Measurements from ENCODE around the gene NCBP2L. TPM values are rescaled to one million over a fixed set of nuclear protein-coding genes. Genes with fewer than 3 reads are reported as not detected.

The NCBP2L gene
- polyA plus RNA-seq, 1 donor (not counting 4 experiments of a cell fraction or from before 2014, with no cell fraction given) = not detected

DNA sequence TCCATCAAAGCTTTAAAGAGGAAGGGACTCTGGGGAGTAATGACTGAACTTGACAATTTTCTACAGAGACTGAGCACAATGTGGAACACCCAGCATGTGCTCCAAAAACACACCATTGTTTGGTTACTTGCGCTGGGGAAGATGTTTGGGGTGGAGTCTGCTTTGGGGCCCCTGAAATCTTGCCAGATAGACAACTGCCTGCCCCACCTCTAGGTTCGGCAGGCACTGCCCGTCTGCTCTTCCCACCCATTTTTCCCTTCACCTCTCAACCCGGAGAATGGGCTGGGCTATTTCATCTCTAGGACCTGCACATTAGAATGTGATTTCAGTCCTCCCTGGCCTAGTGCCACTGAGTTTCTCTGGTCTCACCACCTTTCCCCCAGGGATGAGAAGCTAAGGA is 43.8 kb upstream of the NCBP2L start:
- H3K9me3 ChIP-seq (ENCODE audit: control insufficient read depth, low read depth, low read length) = no peaks in the 10 kb centered on the region
- H3K4me2 ChIP-seq (ENCODE audit: control insufficient read depth, extremely low read depth, insufficient read depth, low read depth, low read length) = no peak overlapping the region
- no peaks in the 10 kb centered on the region for H3K9me1 ChIP-seq (ENCODE audit: control insufficient read depth, extremely low read depth, insufficient read depth, low read length)
- H3K36me3 ChIP-seq (ENCODE audit: control insufficient read depth in 2 of 2, extremely low read depth in 1 of 2, insufficient read depth in 2 of 2, low read length in 2 of 2) = no peaks in the 10 kb centered on the region
- FAIRE-seq (no peak), DNase-seq (ENCODE audit: low read depth, low spot score) (no peak)
- peaks cover 13% of the 10 kb centered on the region for H3K4me1 ChIP-seq (ENCODE audit: control insufficient read depth, extremely low read depth, insufficient read depth, low read length)
- TF ChIP-seq EZH2 (IDR thresholded peaks at IDR 0.05; ENCODE audit: low read length) (no peak), CTCF (optimal IDR thresholded peaks at IDR 0.05 in 1 of 3, IDR thresholded peaks at IDR 0.05 in 1 of 3, conservative IDR thresholded peaks at IDR 0.05 in 1 of 3; ENCODE audit: extremely low read depth in 1 of 3, insufficient read depth in 2 of 3, low read length in 3 of 3) (no peak)
- H3K27me3 ChIP-seq (ENCODE audit: control insufficient read depth, extremely low read depth, insufficient read depth, low read length) = no peaks in the 10 kb centered on the region
- H2AFZ ChIP-seq (ENCODE audit: control insufficient read depth, low read length) = no peak overlapping the region
- H3K79me2 ChIP-seq (ENCODE audit: control insufficient read depth, insufficient read depth, low read length) = no peaks in the 10 kb centered on the region
- dilution Hi-C loops (cut with MboI; ENCODE audit: extremely low pct_ligation_motif_present, low sequenced_read_pairs) = no loop called here
- no peak overlapping the region for H3K9ac ChIP-seq (ENCODE audit: control insufficient read depth, extremely low read depth, insufficient read depth, low read length)
- H3K27ac ChIP-seq (ENCODE audit: control insufficient read depth, insufficient read depth, low read length) = no peak overlapping the region
- no peak overlapping the region for H3K4me3 ChIP-seq (ENCODE audit: control insufficient read depth in 2 of 3, extremely low read depth in 1 of 3, insufficient read depth in 2 of 3, low read depth in 1 of 3, low read length in 3 of 3)
- H4K20me1 ChIP-seq (ENCODE audit: control insufficient read depth, extremely low read depth, insufficient read depth, low read length) = no peaks in the 10 kb centered on the region

- no peak overlapping the region for H3K4me3 ChIP-seq (ENCODE audit: control insufficient read depth in 2 of 3, extremely low read depth in 1 of 3, insufficient read depth in 2 of 3, low read depth in 1 of 3, low read length in 3 of 3)
- TF ChIP-seq CTCF (optimal IDR thresholded peaks at IDR 0.05 in 1 of 3, IDR thresholded peaks at IDR 0.05 in 1 of 3, conservative IDR thresholded peaks at IDR 0.05 in 1 of 3; ENCODE audit: extremely low read depth in 1 of 3, insufficient read depth in 2 of 3, low read length in 3 of 3) = no peak
- TF ChIP-seq EZH2 (IDR thresholded peaks at IDR 0.05; ENCODE audit: low read length) = no peak
- no peak overlapping the region for H3K27ac ChIP-seq (ENCODE audit: control insufficient read depth, insufficient read depth, low read length)
- H3K36me3 ChIP-seq (ENCODE audit: control insufficient read depth in 2 of 2, extremely low read depth in 1 of 2, insufficient read depth in 2 of 2, low read length in 2 of 2) = no peaks in the 10 kb centered on the region
- H3K79me2 ChIP-seq (ENCODE audit: control insufficient read depth, insufficient read depth, low read length) = no peaks in the 10 kb centered on the region
- no peaks in the 10 kb centered on the region for H3K9me3 ChIP-seq (ENCODE audit: control insufficient read depth, low read depth, low read length)
- H3K9ac ChIP-seq (ENCODE audit: control insufficient read depth, extremely low read depth, insufficient read depth, low read length) = no peak overlapping the region
- no peaks in the 10 kb centered on the region for H3K27me3 ChIP-seq (ENCODE audit: control insufficient read depth, extremely low read depth, insufficient read depth, low read length)
- FAIRE-seq (no peak), DNase-seq (ENCODE audit: low read depth, low spot score) (no peak)
- H3K4me1 ChIP-seq (ENCODE audit: control insufficient read depth, extremely low read depth, insufficient read depth, low read length) = peaks cover 14% of the 10 kb centered on the region
- no peaks in the 10 kb centered on the region for H4K20me1 ChIP-seq (ENCODE audit: control insufficient read depth, extremely low read depth, insufficient read depth, low read length)
- no peaks in the 10 kb centered on the region for H3K9me1 ChIP-seq (ENCODE audit: control insufficient read depth, extremely low read depth, insufficient read depth, low read length)
- no peak overlapping the region for H2AFZ ChIP-seq (ENCODE audit: control insufficient read depth, low read length)
- no peak overlapping the region for H3K4me2 ChIP-seq (ENCODE audit: control insufficient read depth, extremely low read depth, insufficient read depth, low read depth, low read length)
- dilution Hi-C loops (cut with MboI; ENCODE audit: extremely low pct_ligation_motif_present, low sequenced_read_pairs) = no loop called here
Observed at GRCh38 chrX:107734646-107735045, 42.9 kb upstream of the NCBP2L start.

Measured in keratinocyte (primary cell).